OCI-LY7 (cell line): ENCODE results near the gene MATR3. TPM values are rescaled to one million over a fixed set of nuclear protein-coding genes. Genes with fewer than 3 reads are reported as not detected.

ENCODE experiments used
- BruUV-seq: library from RNA; stranded (reverse); fragments of 400-500 nt; replicated peaks from 2 replicates; lab custom pipeline; 2021; lab: Mats Ljungman, UMichigan
- CTCF ChIA-PET: fragments of 300-600 bp; sonication (Branson Sonifier 250); formaldehyde crosslinking; loops from one replicate; lab custom pipeline; 2022; ENCODE audit warnings: antibody characterized with exemption; ENCODE audit not compliant: unreplicated experiment; lab: Charles Lee
- POLR2A ChIA-PET: fragments of 300-600 bp; sonication (Branson Sonifier 250); formaldehyde crosslinking; loops from one replicate; lab custom pipeline; 2022; ENCODE audit warnings: antibody characterized with exemption; lab: Charles Lee
- DNase-seq: peaks from one replicate; pipeline ENCODE4 v3.0.0-alpha.2; 2015; ENCODE audit warnings: low spot score
- H2AFZ ChIP-seq: fragments of 200-600 bp; sonication (generic), shearing (Covaris generic); 2 replicates; pipeline ENCODE4 v1.6.1; 2014; ENCODE audit warnings: mild to moderate bottlenecking, antibody characterized with exemption, low read length, moderate library complexity
- H3K27ac ChIP-seq: fragments of 200-600 bp; sonication (generic); 2 replicates; pipeline ENCODE4 v1.5.1; 2014; ENCODE audit warnings: mixed run types, low read depth, mild to moderate bottlenecking, moderate library complexity, low read length, inconsistent platforms; ENCODE audit not compliant: poor library complexity, severe bottlenecking
- H3K36me3 ChIP-seq: fragments of 200-600 bp; sonication (generic); 2 replicates; pipeline ENCODE4 v1.6.1; 2014; ENCODE audit warnings: mild to moderate bottlenecking, antibody characterized with exemption, low read length, moderate library complexity, mixed read lengths; ENCODE audit not compliant: insufficient read depth
- H3K4me1 ChIP-seq: fragments of 200-600 bp; sonication (generic); 2 replicates; pipeline ENCODE4 v1.5.1; 2014; ENCODE audit warnings: mild to moderate bottlenecking, low read length; ENCODE audit not compliant: insufficient read depth, poor library complexity, severe bottlenecking
- H3K4me2 ChIP-seq: fragments of 200-600 bp; sonication (generic); 2 replicates; pipeline ENCODE4 v1.6.1; 2014; ENCODE audit warnings: mild to moderate bottlenecking, low read length
- H3K4me3 ChIP-seq: fragments of 200-600 bp; sonication (generic); 2 replicates; pipeline ENCODE4 v1.5.1; 2014; ENCODE audit warnings: mild to moderate bottlenecking, low read depth, low read length; ENCODE audit not compliant: poor library complexity, severe bottlenecking
- H3K79me2 ChIP-seq: fragments of 200-600 bp; sonication (generic); 2 replicates; pipeline ENCODE4 v1.6.1; 2016; ENCODE audit warnings: low read depth, mild to moderate bottlenecking, low read length, moderate library complexity, mixed read lengths; ENCODE audit not compliant: insufficient read depth
- H3K9me2 ChIP-seq: fragments of 200-600 bp; sonication (generic); 2 replicates; pipeline ENCODE4 v1.6.1; 2016; ENCODE audit warnings: mild to moderate bottlenecking, low read length, mixed read lengths; ENCODE audit not compliant: insufficient read depth
- H3K9me3 ChIP-seq: fragments of 200-600 bp; sonication (generic); 2 replicates; pipeline ENCODE4 v1.6.1; 2014; ENCODE audit warnings: mild to moderate bottlenecking, mixed run types, low read length, mixed read lengths
- H4K20me1 ChIP-seq: fragments of 200-600 bp; sonication (generic); 2 replicates; pipeline ENCODE4 v1.6.1; 2014; ENCODE audit warnings: mild to moderate bottlenecking, antibody characterized with exemption, low read length, moderate library complexity, mixed read lengths; ENCODE audit not compliant: insufficient read depth
- CTCF ChIP-seq: fragments of 200-600 bp; sonication (generic); conservative IDR thresholded peaks from 2 replicates; pipeline ENCODE4 v1.5.1; 2014; ENCODE audit warnings: mild to moderate bottlenecking, antibody characterized with exemption, low read length, moderate library complexity, mixed read lengths
- EZH2phosphoT487 ChIP-seq: fragments of 200-600 bp; sonication (generic); IDR thresholded peaks from 2 replicates; pipeline ENCODE4 v1.6.1; 2018; ENCODE audit warnings: low read depth, borderline replicate concordance, mild to moderate bottlenecking, mixed run types, antibody characterized with exemption, low read length, moderate library complexity, mixed read lengths
- intact Hi-C: fragments of 100-400 bp; cut with micrococcal nuclease; formaldehyde crosslinking; loops from one replicate; pipeline ENCODE4 v1.10.0; 2022; ENCODE audit not compliant: unreplicated experiment
- total RNA-seq, 2 experiments: library from RNA; depleted of rRNA in 1 of 2; stranded (reverse); fragments of >200 nt in 1 of 2; shearing (Covaris generic) in 1 of 2; gene quantifications; 2 replicates each; pipeline ENCODE4 v1.2.3, GENCODE V29; 2014 to 2022

MATR3 gene
- total RNA-seq, 2 experiments from 2014 or later = 205 to 270 TPM

GRCh38 chr5:139341689-139342422, 48.3 kb downstream of the MATR3 start, which contains the start of gene PAIP2:
PAIP2 (plus strand) TSS chr5:139341854; CDS start chr5:139363785, 21,931 bp downstream.
- no peaks in the 10 kb centered on the region for H3K9me2 ChIP-seq
- no peaks in the 10 kb centered on the region for H3K9me3 ChIP-seq
- POLR2A ChIA-PET = interaction anchor here (0.6 to 1.8 kb wide), 20 partner anchors 10 to 336 kb away, joined by 3 to 8 read pairs (median 4); partner anchors contain the start of genes MATR3 and MZB1
- H3K36me3 ChIP-seq = peaks cover 25% of the 10 kb centered on the region
- peak within 1 kb of the TSS; percentile 97 for H3K4me2 ChIP-seq
- CTCF ChIA-PET = interaction anchor here (0.8 kb wide), 1 partner anchor 50 kb away, joined by 3 read pairs; no protein-coding TSS in a partner anchor
- H4K20me1 ChIP-seq = peaks cover 18% of the 10 kb centered on the region; the same call in 1 of the 2 replicates
- H3K4me1 ChIP-seq = peaks cover 30% of the 10 kb centered on the region
- BruUV-seq = TSS peak; percentile 79
- intact Hi-C loops = loop anchor here (1.0 to 5.0 kb wide), 5 partner anchors 47 to 91 kb away; partner anchors contain the start of gene MZB1
- H3K27ac ChIP-seq = peak within 1 kb of the TSS; percentile 92
- TF ChIP-seq EZH2phosphoT487 (no peak), CTCF (peak; percentile 79)
- peak within 1 kb of the TSS; percentile 88 for H3K4me3 ChIP-seq
- DNase-seq = peak; percentile 97
- peaks cover 46% of the 10 kb centered on the region for H3K79me2 ChIP-seq
- H2AFZ ChIP-seq = peak within 1 kb of the TSS; percentile 86

GRCh38 chr5:139342423-139342723, 48.8 kb downstream of the MATR3 start:
- peaks cover 29% of the 10 kb centered on the region for H3K36me3 ChIP-seq
- BruUV-seq = no TSS peak
- intact Hi-C loops = loop anchor here (1.0 to 5.0 kb wide), 2 partner anchors 47 to 70 kb away; partner anchors contain the start of gene MZB1

More at GRCh38 chr5:139342423-139342723, 48.8 kb downstream of the MATR3 start:
- POLR2A ChIA-PET = interaction anchor here (0.6 to 1.8 kb wide), 17 partner anchors 10 to 335 kb away, joined by 3 to 8 read pairs (median 4); partner anchors contain the start of genes MATR3 and MZB1
- H4K20me1 ChIP-seq = peaks cover 18% of the 10 kb centered on the region; the same call in 1 of the 2 replicates
- H3K4me3 ChIP-seq = peak overlapping the region; percentile 88
- CTCF ChIA-PET = interaction anchor here (0.8 kb wide), 1 partner anchor 49 kb away, joined by 3 read pairs; no protein-coding TSS in a partner anchor
- H3K27ac ChIP-seq = peak overlapping the region; percentile 92
- DNase-seq = no peak
- H3K9me3 ChIP-seq = no peaks in the 10 kb centered on the region
- peak overlapping the region; percentile 97 for H3K4me2 ChIP-seq
- peaks cover 30% of the 10 kb centered on the region for H3K4me1 ChIP-seq
- H3K9me2 ChIP-seq = no peaks in the 10 kb centered on the region
- TF ChIP-seq EZH2phosphoT487 = no peak
- no peak for TF ChIP-seq CTCF
- H3K79me2 ChIP-seq = peaks cover 51% of the 10 kb centered on the region
- peak overlapping the region; percentile 86; the same call in 1 of the 2 replicates for H2AFZ ChIP-seq
